Measurements from ENCODE around the gene MAST2. TPM values are rescaled to one million over a fixed set of nuclear protein-coding genes. Genes with fewer than 3 reads are reported as not detected.
"Not testable (repeated sequence)": the region's sequence is repeated elsewhere in the genome, so short reads cannot be mapped to it uniquely, and the experiment has no call there.

MAST2 gene
- total and polyA plus RNA-seq, 4 donors = 28.3 to 75.0 (median 46.1) TPM

DNA sequence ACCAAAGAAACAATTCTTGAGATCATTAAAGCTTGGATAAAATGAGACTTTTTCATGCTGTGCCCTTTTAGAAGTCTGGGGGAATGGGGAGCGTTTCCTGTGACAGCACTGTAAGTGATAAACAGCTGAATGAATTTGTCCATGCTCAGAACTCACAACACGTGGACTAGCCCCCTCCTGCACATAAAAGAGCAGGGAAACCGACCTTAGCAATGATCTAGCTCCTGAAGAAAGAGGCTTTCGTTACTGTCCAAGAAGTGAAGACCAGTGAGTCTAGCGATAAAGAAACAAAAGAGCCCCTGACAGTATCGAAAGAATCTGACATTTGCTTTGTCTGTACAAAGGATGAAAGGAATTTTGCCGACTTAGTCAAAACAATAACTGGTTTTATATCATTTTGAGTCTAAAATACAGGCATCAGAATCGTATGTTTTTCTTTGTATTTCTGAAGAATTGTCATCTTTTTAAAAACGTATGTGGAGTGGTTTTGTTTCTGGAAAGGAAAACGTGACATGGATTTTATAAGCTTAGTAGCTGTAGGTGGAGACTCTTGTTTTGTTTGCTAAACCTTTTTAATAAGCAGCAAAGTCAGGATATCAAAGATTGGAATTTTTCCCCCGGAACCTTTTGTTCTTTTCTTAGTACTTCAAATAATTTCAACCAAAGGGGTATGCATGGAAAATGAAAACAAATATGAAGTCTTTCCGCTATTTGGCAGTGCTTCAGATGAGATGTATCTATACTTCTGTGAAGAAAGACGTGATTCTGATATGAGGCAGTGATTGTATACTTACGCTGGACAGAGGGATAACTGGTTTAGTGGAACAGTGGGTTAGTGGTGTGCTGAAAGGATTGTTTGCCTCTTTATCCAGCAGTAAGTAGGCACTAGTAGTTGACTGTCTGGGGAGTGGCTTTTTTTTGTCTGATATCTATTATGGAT lies 61.0 kb downstream of the MAST2 start:
- Histone ChIP-seq H3K27ac (ENCODE audit: low read depth, low read length) (peak overlapping the region; percentile 30), H3K9me3 (ENCODE audit: control insufficient read depth, insufficient read depth, low read length) (no peaks in the 10 kb centered on the region), H3K36me3 (ENCODE audit: control insufficient read depth, insufficient read depth, low read length) (no peaks in the 10 kb centered on the region), H3K4me3 (ENCODE audit: low read depth, low read length) (peak overlapping the region; percentile 44), H3K4me1 (ENCODE audit: control insufficient read depth, insufficient read depth, low read length) (no peaks in the 10 kb centered on the region), H3K27me3 (ENCODE audit: control insufficient read depth, insufficient read depth, low read length) (no peaks in the 10 kb centered on the region)
- WGBS (ENCODE audit: insufficient coverage) = 25% methylated on average over 7 of the region's 14 CpGs
- DNase-seq (ENCODE audit: low read depth in 4 of 6, low spot score in 6 of 6) = peak in 3 of 6 donors; percentile 28 to 83 (median 60)

- H3K27ac ChIP-seq (ENCODE audit: low read depth, low read length) = no peak overlapping the region
- DNase-seq (ENCODE audit: low read depth in 4 of 6, low spot score in 6 of 6) = peak in 2 of 6 donors; percentile 10 to 61
Measured at GRCh38 chr1:45867697-45868348, 64.4 kb downstream of the MAST2 start.

DNA sequence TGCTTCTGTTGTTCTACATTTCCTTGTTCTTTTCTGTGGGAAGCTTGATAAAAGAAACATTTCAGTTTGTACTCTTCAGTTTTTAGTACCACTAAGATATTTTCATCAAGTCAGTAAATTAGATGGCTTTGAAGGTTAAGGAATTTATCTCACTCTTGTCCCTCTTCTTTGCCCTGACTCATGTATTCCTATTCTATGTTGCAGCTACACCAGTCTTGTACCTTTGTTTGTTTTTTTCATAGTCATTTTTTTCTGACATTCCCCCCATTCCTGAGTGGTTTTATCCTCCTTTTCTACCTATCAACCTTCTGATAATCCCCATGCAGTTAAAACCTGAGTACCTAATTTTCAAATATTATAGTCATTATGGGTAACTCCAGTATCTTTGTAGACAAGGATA lies 65.4 kb downstream of the MAST2 start:
- no peak overlapping the region for H3K4me3 ChIP-seq (ENCODE audit: low read depth, low read length)
- peak in 1 of 6 donors; percentile 15 for DNase-seq (ENCODE audit: low read depth in 4 of 6, low spot score in 6 of 6)
- H3K27ac ChIP-seq (ENCODE audit: low read depth, low read length) = no peak overlapping the region
- no peaks in the 10 kb centered on the region for H3K36me3 ChIP-seq (ENCODE audit: control insufficient read depth, insufficient read depth, low read length)
- no peaks in the 10 kb centered on the region for H3K9me3 ChIP-seq (ENCODE audit: control insufficient read depth, insufficient read depth, low read length)
- peaks cover 2% of the 10 kb centered on the region for H3K4me1 ChIP-seq (ENCODE audit: control insufficient read depth, insufficient read depth, low read length)
- no peaks in the 10 kb centered on the region for H3K27me3 ChIP-seq (ENCODE audit: control insufficient read depth, insufficient read depth, low read length)

More at GRCh38 chr1:45867697-45868348, 64.4 kb downstream of the MAST2 start:
- H3K4me1 ChIP-seq (ENCODE audit: control insufficient read depth, insufficient read depth, low read length) = peaks cover 2% of the 10 kb centered on the region
- no peak overlapping the region for H3K4me3 ChIP-seq (ENCODE audit: low read depth, low read length)
- 81% methylated on average over 1 of the region's 2 CpGs for WGBS (ENCODE audit: insufficient coverage)
- no peaks in the 10 kb centered on the region for H3K9me3 ChIP-seq (ENCODE audit: control insufficient read depth, insufficient read depth, low read length)
- H3K27me3 ChIP-seq (ENCODE audit: control insufficient read depth, insufficient read depth, low read length) = no peaks in the 10 kb centered on the region
- no peaks in the 10 kb centered on the region for H3K36me3 ChIP-seq (ENCODE audit: control insufficient read depth, insufficient read depth, low read length)

DNA sequence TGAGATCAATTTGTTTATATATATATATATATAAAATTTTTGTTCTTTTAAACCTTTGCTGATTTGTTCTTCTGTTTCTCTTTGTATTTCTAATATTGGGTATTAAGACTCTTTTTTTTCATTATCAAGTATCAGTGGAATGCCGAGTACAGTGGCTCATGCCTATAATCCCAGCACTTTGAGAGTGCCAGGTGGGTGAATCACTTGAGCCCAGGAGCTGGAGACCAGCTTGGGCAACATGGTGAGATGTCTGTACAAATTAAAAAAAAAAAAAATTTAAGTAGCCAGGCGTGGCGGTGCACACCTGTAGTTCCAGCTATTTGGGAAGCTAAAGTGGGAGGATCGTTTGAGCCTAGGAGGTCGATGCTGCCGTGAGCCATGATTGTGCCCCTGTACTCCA lies 67.1 kb downstream of the MAST2 start:
- WGBS (ENCODE audit: insufficient coverage) = 100% methylated on average over 6 of the region's 6 CpGs
- Histone ChIP-seq H3K4me1 (ENCODE audit: control insufficient read depth, insufficient read depth, low read length) (peaks cover 2% of the 10 kb centered on the region), H3K9me3 (ENCODE audit: control insufficient read depth, insufficient read depth, low read length) (no peaks in the 10 kb centered on the region), H3K36me3 (ENCODE audit: control insufficient read depth, insufficient read depth, low read length) (no peaks in the 10 kb centered on the region), H3K4me3 (ENCODE audit: low read depth, low read length) (no peak overlapping the region), H3K27me3 (ENCODE audit: control insufficient read depth, insufficient read depth, low read length) (no peaks in the 10 kb centered on the region), H3K27ac (ENCODE audit: low read depth, low read length) (no peak overlapping the region)
- DNase-seq (ENCODE audit: low read depth in 4 of 6, low spot score in 6 of 6) = no peak

DNA sequence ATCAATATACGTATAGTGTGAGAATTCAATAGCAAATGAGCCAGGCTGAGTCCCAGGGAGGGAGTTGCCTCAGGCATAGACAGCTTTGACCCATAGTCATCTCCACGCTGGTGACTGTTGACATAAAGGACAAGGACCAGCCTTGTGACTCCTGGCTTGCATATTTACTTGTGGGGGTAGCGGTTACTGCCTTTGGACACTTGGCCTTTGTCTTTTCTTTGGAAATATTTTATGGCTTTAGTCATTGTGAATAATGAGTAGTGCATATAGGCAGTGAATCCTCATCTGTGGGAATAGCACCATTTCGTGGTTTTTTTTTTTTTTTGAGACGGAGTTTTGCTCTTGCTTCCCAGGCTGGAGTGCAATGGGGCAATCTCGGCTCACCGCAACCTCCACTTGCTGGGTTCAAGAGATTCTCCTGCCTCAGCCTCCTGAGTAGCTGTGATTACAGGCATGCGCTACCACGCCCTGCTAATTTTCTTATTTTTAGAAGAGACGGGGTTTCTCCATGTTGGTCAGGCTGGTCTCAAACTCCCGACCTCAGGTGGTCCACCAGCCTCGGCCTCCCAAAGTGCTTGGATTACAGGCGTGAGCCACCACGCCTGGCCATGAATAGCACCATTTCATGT lies 68.9 kb downstream of the MAST2 start:
- H3K27ac ChIP-seq (ENCODE audit: low read depth, low read length); H3K4me1 ChIP-seq (ENCODE audit: control insufficient read depth, insufficient read depth, low read length); H3K27me3 ChIP-seq (ENCODE audit: control insufficient read depth, insufficient read depth, low read length); H3K36me3 ChIP-seq (ENCODE audit: control insufficient read depth, insufficient read depth, low read length); DNase-seq (ENCODE audit: low read depth in 4 of 6, low spot score in 6 of 6); H3K4me3 ChIP-seq (ENCODE audit: low read depth, low read length); H3K9me3 ChIP-seq (ENCODE audit: control insufficient read depth, insufficient read depth, low read length): not testable (repeated sequence)
- 90% methylated on average over 10 of the region's 14 CpGs for WGBS (ENCODE audit: insufficient coverage)

DNA sequence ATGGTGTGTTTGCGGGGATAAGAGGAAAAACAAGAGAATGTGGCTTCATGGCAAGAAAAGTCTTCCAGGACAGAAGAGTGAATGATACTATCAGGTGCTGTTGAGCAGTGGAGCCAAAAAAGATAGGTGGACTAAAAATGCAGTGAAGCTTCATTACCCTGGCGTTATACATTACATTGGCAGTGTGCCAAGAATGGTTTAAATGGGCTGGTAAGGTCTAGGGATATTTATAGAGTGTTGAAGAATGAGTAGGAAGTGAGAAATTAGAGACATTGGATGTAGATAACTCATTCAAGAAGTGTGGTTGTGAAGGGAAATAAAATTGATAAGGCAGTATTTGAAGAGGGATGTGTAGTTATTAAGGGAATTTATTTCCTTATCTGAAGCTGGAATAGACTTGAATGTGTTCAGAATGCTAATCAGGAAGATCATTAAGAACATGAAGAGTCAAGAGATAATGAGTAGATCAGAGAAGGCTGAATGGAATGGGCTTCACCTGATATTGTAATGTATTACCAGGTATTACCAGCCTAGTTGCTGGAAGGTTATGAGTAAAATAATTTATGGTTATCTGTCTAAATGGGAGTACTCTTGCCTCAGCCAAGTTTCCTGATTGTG lies 72.7 kb downstream of the MAST2 start:
- Histone ChIP-seq H3K4me1 (ENCODE audit: control insufficient read depth, insufficient read depth, low read length) (peaks cover 2% of the 10 kb centered on the region), H3K4me3 (ENCODE audit: low read depth, low read length) (no peak overlapping the region), H3K36me3 (ENCODE audit: control insufficient read depth, insufficient read depth, low read length) (no peaks in the 10 kb centered on the region), H3K27ac (ENCODE audit: low read depth, low read length) (no peak overlapping the region), H3K9me3 (ENCODE audit: control insufficient read depth, insufficient read depth, low read length) (no peaks in the 10 kb centered on the region), H3K27me3 (ENCODE audit: control insufficient read depth, insufficient read depth, low read length) (no peaks in the 10 kb centered on the region)
- peak in 1 of 6 donors; percentile 67 for DNase-seq (ENCODE audit: low read depth in 4 of 6, low spot score in 6 of 6)
- 68% methylated on average over 2 of the region's 2 CpGs for WGBS (ENCODE audit: insufficient coverage)

GRCh38 chr1:45877264-45877663 lies 73.9 kb downstream of the MAST2 start:
- H3K27ac ChIP-seq (ENCODE audit: low read depth, low read length) = no peak overlapping the region
- DNase-seq (ENCODE audit: low read depth in 4 of 6, low spot score in 6 of 6) = no peak
- no CpG with 5 or more reads among the region's 4 CpGs for WGBS (ENCODE audit: insufficient coverage)
- H3K4me1 ChIP-seq (ENCODE audit: control insufficient read depth, insufficient read depth, low read length) = no peaks in the 10 kb centered on the region
- H3K9me3 ChIP-seq (ENCODE audit: control insufficient read depth, insufficient read depth, low read length) = no peaks in the 10 kb centered on the region
- H3K27me3 ChIP-seq (ENCODE audit: control insufficient read depth, insufficient read depth, low read length) = no peaks in the 10 kb centered on the region
- H3K36me3 ChIP-seq (ENCODE audit: control insufficient read depth, insufficient read depth, low read length) = no peaks in the 10 kb centered on the region
- H3K4me3 ChIP-seq (ENCODE audit: low read depth, low read length) = no peak overlapping the region

GRCh38 chr1:45879885-45880598 lies 76.6 kb downstream of the MAST2 start:
- no peaks in the 10 kb centered on the region for H3K27me3 ChIP-seq (ENCODE audit: control insufficient read depth, insufficient read depth, low read length)
- no peak overlapping the region for H3K4me3 ChIP-seq (ENCODE audit: low read depth, low read length)
- no peak overlapping the region for H3K27ac ChIP-seq (ENCODE audit: low read depth, low read length)
- 100% methylated on average over 1 of the region's 4 CpGs for WGBS (ENCODE audit: insufficient coverage)
- no peak for DNase-seq (ENCODE audit: low read depth in 4 of 6, low spot score in 6 of 6)
- H3K36me3 ChIP-seq (ENCODE audit: control insufficient read depth, insufficient read depth, low read length) = no peaks in the 10 kb centered on the region
- H3K4me1 ChIP-seq (ENCODE audit: control insufficient read depth, insufficient read depth, low read length) = no peaks in the 10 kb centered on the region
- no peaks in the 10 kb centered on the region for H3K9me3 ChIP-seq (ENCODE audit: control insufficient read depth, insufficient read depth, low read length)

GRCh38 chr1:45880930-45881329 lies 77.5 kb downstream of the MAST2 start:
- Histone ChIP-seq H3K27ac (ENCODE audit: low read depth, low read length) (no peak overlapping the region), H3K9me3 (ENCODE audit: control insufficient read depth, insufficient read depth, low read length) (no peaks in the 10 kb centered on the region), H3K4me3 (ENCODE audit: low read depth, low read length) (no peak overlapping the region), H3K36me3 (ENCODE audit: control insufficient read depth, insufficient read depth, low read length) (no peaks in the 10 kb centered on the region), H3K4me1 (ENCODE audit: control insufficient read depth, insufficient read depth, low read length) (no peaks in the 10 kb centered on the region), H3K27me3 (ENCODE audit: control insufficient read depth, insufficient read depth, low read length) (no peaks in the 10 kb centered on the region)
- DNase-seq (ENCODE audit: low read depth in 4 of 6, low spot score in 6 of 6) = no peak
- no CpG with 5 or more reads among the region's 3 CpGs for WGBS (ENCODE audit: insufficient coverage)

Measured in spinal cord (tissue), 10 donors.